NCI-H2107 treated with DMSO at 0.1 percent for 48 hours (cell line): ENCODE data around the gene PKP1.

Experiments
- DNase-seq: peaks from one replicate; lab custom pipeline; 2025; ENCODE audit not compliant: unreplicated experiment; lab: John Stamatoyannopoulos, UW

Gene PKP1

DNA sequence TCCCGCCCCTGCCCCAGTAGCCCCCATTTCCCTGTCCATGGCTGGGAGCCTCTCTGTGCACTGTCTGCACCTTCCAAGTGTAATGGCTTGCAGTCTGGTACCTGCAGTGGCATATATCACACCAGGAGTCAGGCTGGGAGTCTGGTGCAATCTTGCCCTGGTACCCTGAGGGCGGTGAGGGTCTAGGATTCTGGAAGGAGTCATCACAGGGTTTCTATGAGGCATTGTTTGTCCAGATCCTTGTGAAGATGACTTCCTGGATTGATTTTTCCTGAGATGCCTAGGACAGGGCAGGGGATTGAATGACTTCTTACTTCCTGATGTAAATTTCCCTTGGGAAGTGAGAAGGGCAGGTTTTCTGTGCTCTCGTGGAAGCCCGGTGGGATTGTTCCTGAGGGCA lies 5.9 kb upstream of the PKP1 start:
- DNase-seq = no peak

DNA sequence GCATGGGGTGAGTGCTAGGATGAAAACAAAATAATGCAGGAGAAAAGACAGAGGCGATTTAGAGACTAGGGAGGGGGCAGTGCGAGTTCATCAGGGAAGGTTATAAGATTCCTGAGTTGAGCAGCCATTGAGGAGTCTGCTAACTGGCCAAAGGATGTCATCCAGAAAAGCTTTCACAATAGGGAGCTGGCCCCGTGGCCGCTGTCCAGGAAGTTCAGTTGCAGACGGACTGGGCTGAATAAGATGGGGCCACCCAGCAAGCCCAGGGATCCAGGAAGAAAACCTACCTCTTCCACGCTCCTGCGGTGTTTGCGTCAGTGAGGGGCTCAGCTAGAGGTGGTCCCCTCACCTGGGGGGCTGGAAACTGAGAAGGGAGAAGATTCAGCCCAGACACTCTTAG lies 4.0 kb upstream of the PKP1 start:
- no peak for DNase-seq

DNA sequence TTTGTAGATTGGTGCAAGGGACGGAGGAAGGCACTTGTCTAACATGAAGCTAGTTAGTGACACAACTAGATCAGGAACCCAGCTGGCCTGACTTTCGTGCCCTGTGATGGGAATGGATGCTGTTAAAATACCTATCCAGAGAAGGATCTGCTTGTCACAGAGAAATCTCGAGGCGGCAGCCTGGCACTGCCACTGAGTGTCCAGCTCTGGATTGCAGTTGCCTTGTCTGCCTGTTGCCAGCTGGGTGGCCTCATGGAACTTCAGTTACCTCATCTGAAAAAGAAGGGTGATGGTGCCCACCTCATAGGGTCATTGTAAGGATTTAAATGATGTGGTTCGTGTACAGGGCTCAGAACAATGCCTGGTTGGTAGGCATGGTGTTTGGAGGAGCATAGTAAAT lies 2.4 kb upstream of the PKP1 start:
- no peak for DNase-seq

DNA sequence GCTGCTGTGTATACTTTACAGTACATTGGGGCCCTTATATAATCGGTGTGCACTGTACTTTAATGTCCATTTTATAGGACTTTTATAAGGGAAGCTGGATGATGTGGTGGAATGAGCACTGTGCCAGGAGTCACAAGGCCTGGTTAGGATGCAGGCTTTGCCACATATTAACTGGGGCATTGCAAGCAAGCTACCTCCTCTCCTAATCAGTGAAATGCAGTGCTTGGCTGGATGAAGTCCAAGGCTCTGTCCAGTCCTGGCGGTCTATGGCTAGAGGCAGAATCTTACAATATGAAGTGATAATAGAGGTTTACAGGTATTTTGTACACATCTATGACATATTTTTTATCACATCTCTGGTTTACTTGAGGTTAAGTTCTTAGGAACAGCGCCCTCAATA lies 1.7 kb upstream of the PKP1 start:
- DNase-seq = no peak

DNA sequence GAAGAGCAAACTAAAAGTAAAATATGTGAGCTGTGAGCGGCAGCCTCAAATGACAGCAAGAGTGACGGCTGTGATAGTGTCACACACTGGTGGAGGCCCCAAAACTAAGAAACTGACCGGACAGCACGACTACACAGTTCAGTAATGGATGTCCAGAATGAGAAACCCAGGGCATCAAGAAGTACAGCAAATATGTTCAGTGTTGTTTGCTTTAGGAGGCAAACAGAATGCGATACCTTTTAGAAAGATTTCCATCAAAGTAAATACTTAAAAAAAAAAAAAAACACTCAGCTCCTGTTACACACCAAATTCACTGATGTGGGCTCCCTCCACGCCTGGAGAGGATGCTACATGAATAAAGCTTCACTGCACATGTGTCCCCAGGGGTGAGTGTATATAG lies 1.1 kb upstream of the PKP1 start:
- no peak for DNase-seq

DNA sequence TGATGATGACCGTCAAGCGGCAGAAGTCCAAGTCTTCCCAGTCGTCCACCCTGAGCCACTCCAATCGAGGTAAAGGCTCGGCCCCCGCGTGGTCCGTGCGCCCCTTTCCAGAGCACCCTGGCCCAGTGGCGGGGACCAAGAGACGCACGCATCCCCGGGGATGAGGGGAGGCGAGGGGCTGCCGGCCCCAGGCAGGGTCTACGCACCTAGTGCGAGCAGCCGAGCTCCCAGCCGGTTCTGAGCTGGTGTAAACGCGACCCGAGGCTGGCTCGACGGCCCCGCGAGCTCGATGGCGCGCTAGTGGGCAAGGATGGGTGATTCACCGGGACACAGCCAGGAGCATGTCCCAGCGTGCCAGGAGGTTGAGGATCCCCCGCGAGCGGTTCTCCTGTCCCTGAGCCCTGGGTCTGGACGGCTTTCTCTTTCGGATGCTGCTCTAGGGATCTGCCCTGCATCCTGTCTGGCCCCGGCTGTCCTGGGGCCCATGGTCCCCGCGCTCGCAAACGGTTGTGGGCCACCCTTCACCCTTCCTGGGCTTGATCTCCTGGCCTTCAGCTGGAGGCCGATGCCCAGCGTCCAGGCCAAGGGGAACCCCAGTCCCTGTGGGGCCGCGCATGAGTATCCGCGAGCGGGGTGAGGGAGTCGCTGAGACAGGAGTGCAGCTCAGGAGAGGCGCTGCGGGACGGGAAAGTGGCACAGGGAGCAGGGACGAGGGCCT lies 689 bp downstream of the PKP1 start:
- DNase-seq = no peak

DNA sequence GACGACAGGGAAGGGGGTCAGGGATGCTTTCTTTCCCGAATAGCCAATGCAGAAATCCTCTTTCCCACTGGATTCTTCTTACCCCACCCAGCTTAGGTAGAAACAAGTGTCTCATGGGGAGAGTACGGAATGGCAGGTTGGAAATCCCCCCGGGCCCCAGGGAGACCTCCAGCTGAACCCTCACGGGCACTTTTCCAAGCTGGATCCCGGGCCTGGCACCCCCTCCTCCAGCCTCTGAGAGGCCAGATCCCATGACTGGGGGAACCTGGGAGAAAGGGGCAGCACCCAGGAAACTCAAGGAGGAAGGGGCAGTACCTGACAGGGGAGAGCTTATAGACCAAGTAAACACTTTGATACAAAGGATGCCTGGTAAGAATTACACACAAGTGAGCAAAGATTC lies 1.3 kb downstream of the PKP1 start:
- no peak for DNase-seq

DNA sequence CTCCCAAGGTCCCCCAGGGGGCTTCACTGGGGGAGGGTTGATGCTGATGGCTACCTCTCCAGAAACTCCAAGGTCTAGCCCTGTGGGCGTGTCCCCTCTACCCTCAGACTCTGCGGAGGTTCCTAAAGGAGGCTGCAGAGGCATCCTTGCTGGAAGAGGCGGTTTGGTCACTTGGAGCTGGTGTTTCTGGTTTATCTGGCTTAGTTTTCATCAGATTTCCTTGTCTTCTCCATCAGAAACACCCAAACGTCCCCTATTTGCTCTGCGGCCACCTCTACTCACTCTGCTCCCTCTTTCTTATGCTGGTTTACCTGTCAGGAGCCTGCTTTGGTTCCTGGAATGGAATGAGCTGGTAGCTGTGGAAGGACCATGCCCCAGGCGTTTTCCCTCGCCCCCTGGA lies 2.5 kb downstream of the PKP1 start:
- DNase-seq = no peak

DNA sequence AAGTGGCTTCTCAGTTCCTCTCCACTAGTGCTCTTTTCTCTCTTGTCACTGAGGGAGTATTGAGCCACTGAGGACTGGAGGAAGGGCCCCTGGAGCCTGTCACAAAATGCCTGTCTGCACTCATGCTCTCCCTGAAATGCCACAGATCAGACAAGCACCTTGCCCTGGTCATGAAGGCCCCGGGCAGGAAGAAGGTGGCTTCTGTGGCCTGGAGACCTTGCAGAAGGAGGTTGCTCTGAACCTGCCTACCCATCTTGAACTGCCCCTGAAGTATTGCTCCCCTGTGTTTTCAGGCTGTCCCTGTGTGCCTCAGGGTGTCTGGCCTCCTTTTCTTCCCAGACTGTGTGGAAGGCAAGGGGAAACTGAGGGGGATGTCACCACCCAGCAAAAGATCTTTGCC lies 3.1 kb downstream of the PKP1 start:
- no peak for DNase-seq

DNA sequence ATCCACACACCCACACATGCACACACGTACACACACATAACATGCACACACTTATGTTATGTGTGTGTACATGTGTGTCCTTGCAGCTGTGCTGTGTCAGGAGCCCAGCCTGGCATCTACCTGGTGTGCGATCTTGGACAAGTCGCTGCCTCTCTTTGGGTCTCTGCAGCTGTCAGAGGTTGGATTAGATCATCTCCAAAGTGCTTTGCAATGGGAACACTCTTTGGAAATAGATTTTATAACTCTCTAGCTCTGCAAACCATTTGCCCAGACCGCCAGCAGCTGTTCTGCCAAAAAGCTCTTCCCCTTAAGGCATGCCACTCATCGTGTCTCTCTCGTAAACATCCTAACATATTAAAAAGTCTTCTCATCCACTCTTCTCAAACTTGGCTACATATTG lies 4.7 kb downstream of the PKP1 start:
- DNase-seq = no peak

DNA sequence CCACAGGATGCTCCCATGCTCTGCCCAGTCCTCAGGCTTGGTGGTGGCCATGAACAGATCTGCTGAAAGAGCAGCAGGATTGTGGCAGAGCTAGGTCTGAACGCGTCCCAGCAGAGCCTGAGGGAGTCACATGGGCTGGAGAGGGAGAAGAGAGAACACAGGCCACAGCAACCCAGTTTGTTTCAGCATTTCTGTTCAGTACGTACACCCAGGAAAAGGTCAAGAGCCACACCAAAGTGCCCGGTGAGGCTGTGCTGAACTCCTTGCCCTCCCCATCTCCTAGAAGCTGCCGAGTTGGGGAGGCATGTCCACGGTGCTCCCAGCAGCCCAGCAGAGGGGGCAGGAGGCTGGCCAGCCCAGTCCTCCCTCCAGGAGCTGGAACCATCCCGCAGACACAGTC lies 5.5 kb downstream of the PKP1 start:
- no peak for DNase-seq

DNA sequence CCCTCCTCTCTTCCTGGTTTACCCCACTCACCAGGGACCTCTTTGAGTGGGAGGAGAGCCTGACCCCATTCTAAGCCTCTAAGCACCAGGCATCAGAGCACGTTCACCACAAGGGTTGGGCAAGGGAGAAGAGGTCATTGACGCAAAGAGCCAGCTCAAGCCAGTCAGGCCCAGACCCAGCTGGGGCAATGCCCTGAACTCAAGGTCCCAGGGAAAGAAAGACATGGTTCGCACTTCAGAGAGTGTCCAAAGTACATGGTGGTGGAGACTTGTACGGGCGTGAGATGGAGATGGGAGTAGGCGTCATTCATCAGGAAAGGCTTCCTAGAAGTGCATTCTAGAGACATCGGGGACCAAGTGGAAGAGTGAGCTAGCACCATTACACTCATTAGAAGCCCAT lies 7.2 kb downstream of the PKP1 start:
- no peak for DNase-seq

DNA sequence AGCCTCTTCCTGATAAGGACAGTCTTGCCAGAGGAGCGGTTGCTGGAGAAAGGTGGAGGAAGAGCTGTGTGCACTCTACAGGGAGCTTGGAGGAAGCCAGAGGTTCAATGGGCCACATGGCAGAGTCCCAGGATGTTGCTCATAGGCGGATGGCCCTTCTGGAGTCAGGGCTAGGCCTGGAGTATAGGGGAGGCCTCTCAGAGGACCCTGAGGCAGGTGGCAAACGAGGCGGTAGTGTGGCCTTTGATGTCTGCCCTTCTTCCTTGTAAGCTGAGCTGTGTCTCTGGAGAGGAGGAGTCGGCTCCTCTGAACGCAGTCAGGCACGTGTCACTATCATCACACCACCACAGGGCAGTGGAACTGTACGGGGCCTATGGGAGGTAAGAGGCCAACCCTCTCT lies 8.6 kb downstream of the PKP1 start:
- no peak for DNase-seq

DNA sequence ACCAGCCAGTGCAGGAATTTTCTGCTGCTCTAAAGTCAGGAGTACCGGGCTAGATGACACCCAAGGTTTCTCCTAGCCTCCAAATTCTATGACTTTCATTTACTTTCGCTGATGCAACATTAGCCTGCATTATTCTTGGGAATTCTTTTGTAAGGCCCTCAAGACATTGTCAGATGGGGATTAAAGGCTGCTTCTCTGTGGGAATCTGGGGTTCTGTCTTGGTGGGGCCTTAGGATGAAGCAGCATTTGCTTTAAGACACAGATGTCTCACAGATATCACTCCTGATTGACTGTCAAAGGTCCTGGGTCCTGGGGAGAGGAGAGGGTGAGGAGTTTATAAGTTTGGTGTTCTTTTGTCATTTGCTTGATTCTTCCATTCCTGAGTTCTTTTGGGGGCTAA lies 11.6 kb downstream of the PKP1 start:
- no peak for DNase-seq

DNA sequence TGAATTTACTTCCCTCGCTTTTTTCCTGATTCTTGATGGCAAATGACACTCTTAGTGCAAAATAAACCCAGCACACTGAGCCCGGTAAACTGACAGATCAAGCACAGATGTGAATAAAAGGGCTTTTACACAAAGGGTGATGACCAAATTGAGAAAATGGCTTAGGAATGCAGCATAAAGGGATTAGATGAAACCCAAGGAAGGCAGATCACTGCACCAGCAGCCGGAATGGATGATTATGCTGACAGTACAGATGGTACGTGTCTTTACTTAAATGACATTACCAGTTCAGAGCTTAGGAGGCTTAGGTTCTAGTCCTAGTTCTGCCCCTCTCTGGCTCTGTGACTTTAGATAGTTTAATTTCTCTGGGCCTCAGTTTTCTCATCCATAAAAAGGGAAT lies 12.0 kb downstream of the PKP1 start:
- no peak for DNase-seq

DNA sequence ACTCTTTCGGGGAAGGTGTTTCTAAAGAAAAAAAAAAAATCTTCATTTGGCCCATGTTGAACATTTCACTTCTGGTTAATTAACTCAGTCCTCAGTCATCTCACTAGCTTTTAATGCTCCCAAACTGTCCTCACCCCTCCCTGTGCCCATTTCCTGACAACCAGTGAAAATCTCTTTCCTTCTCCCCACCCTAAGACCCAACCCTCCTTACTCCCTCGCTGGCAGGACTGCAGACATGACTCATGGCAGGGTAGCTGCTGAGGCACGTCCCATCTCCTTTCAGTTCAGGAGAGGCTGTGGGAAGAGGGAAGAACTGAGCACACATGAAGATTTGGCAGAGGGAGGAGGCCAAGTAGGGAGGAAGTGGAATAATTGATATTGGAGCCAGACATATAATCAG lies 12.6 kb downstream of the PKP1 start:
- no peak for DNase-seq

DNA sequence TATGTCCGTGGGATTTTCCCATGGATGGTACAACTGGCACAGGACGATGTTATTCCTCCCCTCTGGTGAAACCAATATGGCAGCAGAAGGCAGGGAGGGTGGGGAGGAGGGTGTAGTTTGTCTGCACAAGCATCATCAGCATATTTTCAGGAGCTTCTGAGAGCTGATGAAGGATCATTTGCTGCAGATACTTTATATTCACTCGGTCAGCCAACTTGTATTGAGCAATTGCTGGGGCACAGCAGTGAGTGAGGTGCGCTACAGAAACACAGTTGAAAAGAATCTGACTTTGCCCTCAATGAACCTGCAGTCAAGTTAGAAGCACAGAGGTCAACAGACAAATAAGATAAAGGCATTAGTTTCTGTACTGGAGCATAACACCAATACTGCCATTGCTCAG lies 13.0 kb downstream of the PKP1 start:
- DNase-seq = no peak

DNA sequence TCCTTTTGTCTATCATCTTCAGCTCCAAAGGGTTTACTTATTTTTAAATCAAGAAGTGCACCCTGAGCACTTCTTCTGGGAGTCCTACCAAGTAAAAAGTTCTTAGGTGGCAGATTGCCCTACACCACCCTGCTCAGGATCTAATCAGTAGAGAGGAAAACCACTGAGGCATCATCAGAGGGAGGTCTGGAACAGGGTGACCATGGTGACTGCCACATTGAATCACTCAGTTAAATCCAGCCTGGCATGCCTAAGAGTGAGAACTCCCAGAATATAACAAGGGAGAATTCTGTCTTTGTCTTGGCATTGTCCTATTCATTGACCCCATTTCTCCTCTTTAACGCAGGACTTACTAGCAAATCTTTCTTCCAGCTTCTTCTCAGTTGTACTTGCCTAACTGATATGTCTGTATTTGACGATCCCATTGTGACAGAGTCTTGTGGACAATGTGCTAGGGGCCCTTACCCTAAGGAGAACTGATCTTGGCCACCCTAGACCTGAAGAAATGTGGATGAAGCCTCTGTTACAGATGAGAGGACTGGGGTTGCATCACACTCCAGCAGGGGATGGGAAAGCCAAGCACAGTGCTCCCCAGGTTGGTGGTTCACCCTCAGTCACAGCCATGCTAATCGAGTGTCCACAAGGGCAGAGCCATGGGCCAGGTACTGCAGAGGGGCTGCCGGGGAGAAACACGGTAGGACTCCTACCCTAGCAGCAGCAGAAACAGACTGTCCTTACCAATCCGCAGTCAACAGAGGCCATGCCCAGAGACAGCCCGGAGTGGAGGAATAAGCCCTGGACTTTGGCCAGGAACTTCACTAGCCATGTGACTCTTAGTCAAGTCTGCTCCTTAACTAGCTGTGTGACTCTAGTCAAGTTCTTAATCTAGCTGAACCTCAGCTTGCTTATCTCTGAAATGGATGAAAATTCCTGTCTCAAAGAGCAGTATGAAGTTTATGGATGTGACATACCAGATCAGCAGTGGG lies 15.4 kb downstream of the PKP1 start:
- no peak for DNase-seq

DNA sequence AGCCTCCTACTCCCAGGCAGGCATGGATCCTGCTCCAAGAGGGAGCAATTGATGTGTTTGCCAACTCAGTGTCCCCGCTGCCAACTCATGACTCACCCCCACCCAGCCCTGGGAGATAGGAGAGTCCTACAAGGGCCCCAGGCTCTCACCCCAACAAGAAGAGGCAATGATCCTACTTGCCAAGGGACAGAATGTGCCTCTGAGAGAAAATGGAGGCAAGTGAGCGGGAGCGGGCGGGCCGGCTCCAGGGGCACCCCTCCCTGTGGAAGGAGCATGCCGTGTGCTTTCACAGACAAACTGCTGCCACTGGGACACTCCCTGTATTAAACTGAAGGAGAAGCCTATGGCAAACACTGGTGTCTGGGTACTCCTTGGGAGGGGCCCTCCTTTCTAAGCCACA lies 16.7 kb downstream of the PKP1 start:
- DNase-seq = no peak

DNA sequence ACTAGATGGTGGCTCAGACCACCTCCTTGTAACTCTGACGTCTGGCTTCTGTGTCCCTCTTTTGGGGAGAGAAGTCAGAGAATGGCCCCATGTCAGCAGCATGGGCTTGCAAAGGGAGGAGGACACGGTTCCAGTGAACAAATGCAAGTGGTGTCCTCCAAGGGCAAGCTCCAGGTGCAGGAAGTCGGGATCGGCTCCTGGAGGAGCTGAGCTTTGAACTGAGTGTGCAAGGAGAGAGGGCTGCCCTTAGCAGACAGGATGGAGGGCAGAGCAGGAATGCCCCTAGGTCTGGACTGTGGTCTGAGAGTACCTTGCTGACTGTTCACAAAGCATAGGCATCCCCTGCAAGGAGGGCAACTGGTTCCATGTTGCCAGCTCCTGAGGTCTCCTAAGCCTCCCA lies 17.3 kb downstream of the PKP1 start:
- DNase-seq = no peak

DNA sequence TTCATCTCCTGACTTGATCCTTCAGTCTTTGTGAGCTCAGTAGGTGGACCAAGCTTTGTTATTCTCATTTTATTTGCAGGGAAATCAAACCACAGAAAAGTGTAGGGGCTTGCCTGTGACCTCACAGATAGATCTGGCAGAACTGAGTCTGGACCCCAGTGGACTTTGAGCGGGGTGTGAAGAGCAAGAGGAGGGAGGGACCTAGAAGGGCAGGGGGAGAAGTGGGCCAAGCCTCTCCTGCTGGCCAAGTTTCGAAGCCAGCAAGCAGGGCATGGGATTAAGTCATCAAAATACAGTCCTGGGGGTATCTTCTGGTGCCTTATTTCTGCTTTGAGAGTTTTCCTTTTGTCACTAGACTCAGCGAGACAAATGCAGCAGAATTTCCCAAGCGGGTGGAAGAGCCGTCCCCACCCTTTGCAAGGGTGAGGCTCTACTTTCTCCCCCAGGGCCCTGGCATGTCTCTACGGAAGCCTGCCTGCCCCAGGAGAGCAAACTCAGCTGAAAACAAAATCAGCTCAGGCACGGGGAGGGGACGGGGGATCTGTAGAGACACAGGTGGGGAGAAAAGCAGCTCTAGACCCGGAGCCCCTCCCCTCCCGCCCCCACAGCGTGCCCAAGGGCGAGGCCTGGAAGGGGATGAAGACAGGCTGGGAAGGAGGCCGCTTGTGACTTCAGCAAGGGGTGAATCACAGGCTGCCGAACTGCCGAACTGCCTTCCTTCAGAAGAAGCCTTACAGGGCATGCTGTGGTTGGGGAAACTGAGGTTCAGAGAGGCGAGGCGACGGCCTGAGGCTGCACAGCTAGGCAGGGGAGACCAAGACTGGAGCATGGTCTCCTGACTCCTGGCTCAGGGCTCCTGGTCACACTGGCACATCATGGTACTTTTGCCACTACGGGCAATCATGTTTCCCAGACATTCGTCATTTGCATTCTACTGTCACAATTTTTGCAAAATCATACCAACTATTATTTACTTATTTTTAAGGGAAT lies 19.2 kb downstream of the PKP1 start:
- no peak for DNase-seq
